ENCODE data around the gene CABP2.

Gene CABP2

GRCh38 chr11:67538823-67539505 is 15.7 kb upstream of the CABP2 start:
- H3K9ac ChIP-seq (ENCODE audit: low read depth, low read length) = no peak overlapping the region
- H4K20me1 ChIP-seq (ENCODE audit: insufficient read depth, low read length) = no peaks in the 10 kb centered on the region
- no peak overlapping the region for H3K4me3 ChIP-seq (ENCODE audit: low read depth in 1 of 2, low read length in 2 of 2)
- H3K4me1 ChIP-seq (ENCODE audit: insufficient read depth, low read length) = peaks cover 14% of the 10 kb centered on the region
- H2AFZ ChIP-seq (ENCODE audit: low read depth, low read length) = no peak overlapping the region
- H3K4me2 ChIP-seq (ENCODE audit: insufficient read depth, low read length) = no peak overlapping the region
- H3K27me3 ChIP-seq (ENCODE audit: insufficient read depth, low read length, poor library complexity) = no peaks in the 10 kb centered on the region
- TF ChIP-seq EZH2 (IDR thresholded peaks at IDR 0.05; ENCODE audit: borderline replicate concordance, low read depth, low read length, severe bottlenecking) (no peak), CTCF (IDR thresholded peaks at IDR 0.05; ENCODE audit: borderline replicate concordance, extremely low read depth, low read length, poor library complexity, severe bottlenecking) (no peak)
- no peaks in the 10 kb centered on the region for H3K36me3 ChIP-seq (ENCODE audit: insufficient read depth, low read length)
- ATAC-seq (ENCODE audit: insufficient read depth, low read depth) (no peak), DNase-seq (no peak)
- H3K79me2 ChIP-seq (ENCODE audit: insufficient read depth, low read length) = no peaks in the 10 kb centered on the region
- no peak overlapping the region for H3K27ac ChIP-seq (ENCODE audit: low read length)
- H3K9me3 ChIP-seq (ENCODE audit: insufficient read depth, low read length, severe bottlenecking) = peaks cover 9% of the 10 kb centered on the region

GRCh38 chr11:67538306-67538705 is 15.1 kb upstream of the CABP2 start:
- ATAC-seq (ENCODE audit: insufficient read depth, low read depth) = no peak

GRCh38 chr11:67535561-67535960 is 12.3 kb upstream of the CABP2 start:
- DNase-seq (no peak), ATAC-seq (ENCODE audit: insufficient read depth, low read depth) (no peak)
- TF ChIP-seq CTCF (IDR thresholded peaks at IDR 0.05; ENCODE audit: borderline replicate concordance, extremely low read depth, low read length, poor library complexity, severe bottlenecking) (no peak), EZH2 (IDR thresholded peaks at IDR 0.05; ENCODE audit: borderline replicate concordance, low read depth, low read length, severe bottlenecking) (no peak)
- no peak overlapping the region for H3K4me2 ChIP-seq (ENCODE audit: insufficient read depth, low read length)
- H3K9ac ChIP-seq (ENCODE audit: low read depth, low read length) = no peak overlapping the region
- H3K27me3 ChIP-seq (ENCODE audit: insufficient read depth, low read length, poor library complexity) = no peaks in the 10 kb centered on the region
- H3K79me2 ChIP-seq (ENCODE audit: insufficient read depth, low read length) = no peaks in the 10 kb centered on the region
- no peak overlapping the region for H3K27ac ChIP-seq (ENCODE audit: low read length)
- H3K36me3 ChIP-seq (ENCODE audit: insufficient read depth, low read length) = no peaks in the 10 kb centered on the region
- H3K9me3 ChIP-seq (ENCODE audit: insufficient read depth, low read length, severe bottlenecking) = peaks cover 23% of the 10 kb centered on the region
- H3K4me3 ChIP-seq (ENCODE audit: low read depth in 1 of 2, low read length in 2 of 2) = no peak overlapping the region
- H3K4me1 ChIP-seq (ENCODE audit: insufficient read depth, low read length) = no peaks in the 10 kb centered on the region
- H4K20me1 ChIP-seq (ENCODE audit: insufficient read depth, low read length) = no peaks in the 10 kb centered on the region
- H2AFZ ChIP-seq (ENCODE audit: low read depth, low read length) = no peak overlapping the region

More at GRCh38 chr11:67538306-67538705, 15.1 kb upstream of the CABP2 start:
- Histone ChIP-seq H3K4me3 (ENCODE audit: low read depth in 1 of 2, low read length in 2 of 2) (no peak overlapping the region), H3K9ac (ENCODE audit: low read depth, low read length) (no peak overlapping the region), H3K27ac (ENCODE audit: low read length) (no peak overlapping the region), H3K9me3 (ENCODE audit: insufficient read depth, low read length, severe bottlenecking) (peaks cover 16% of the 10 kb centered on the region), H3K4me1 (ENCODE audit: insufficient read depth, low read length) (peaks cover 8% of the 10 kb centered on the region), H3K36me3 (ENCODE audit: insufficient read depth, low read length) (no peaks in the 10 kb centered on the region), H3K27me3 (ENCODE audit: insufficient read depth, low read length, poor library complexity) (no peaks in the 10 kb centered on the region), H2AFZ (ENCODE audit: low read depth, low read length) (no peak overlapping the region), H3K4me2 (ENCODE audit: insufficient read depth, low read length) (no peak overlapping the region), H3K79me2 (ENCODE audit: insufficient read depth, low read length) (no peaks in the 10 kb centered on the region), H4K20me1 (ENCODE audit: insufficient read depth, low read length) (no peaks in the 10 kb centered on the region)
- no peak for DNase-seq
- no peak for TF ChIP-seq CTCF (IDR thresholded peaks at IDR 0.05; ENCODE audit: borderline replicate concordance, extremely low read depth, low read length, poor library complexity, severe bottlenecking)
- no peak for TF ChIP-seq EZH2 (IDR thresholded peaks at IDR 0.05; ENCODE audit: borderline replicate concordance, low read depth, low read length, severe bottlenecking)

All from DND-41 (cell line).